ENCODE results near the gene EPG5.
A peak's percentile ranks its signal among the peaks of the same experiment; 100 is the strongest.
"Not testable (repeated sequence)": the region's sequence is repeated elsewhere in the genome, so short reads cannot be mapped to it uniquely, and the experiment has no call there.

Gene EPG5

GRCh38 chr18:45976566-45976965 is 9.4 kb upstream of the EPG5 start:
- ATAC-seq (no peak), DNase-seq (no peak)

- DNase-seq (peak; percentile 64), ATAC-seq (peak; percentile 56)
Observed at GRCh38 chr18:45974088-45974536, 7.0 kb upstream of the EPG5 start.

DNA sequence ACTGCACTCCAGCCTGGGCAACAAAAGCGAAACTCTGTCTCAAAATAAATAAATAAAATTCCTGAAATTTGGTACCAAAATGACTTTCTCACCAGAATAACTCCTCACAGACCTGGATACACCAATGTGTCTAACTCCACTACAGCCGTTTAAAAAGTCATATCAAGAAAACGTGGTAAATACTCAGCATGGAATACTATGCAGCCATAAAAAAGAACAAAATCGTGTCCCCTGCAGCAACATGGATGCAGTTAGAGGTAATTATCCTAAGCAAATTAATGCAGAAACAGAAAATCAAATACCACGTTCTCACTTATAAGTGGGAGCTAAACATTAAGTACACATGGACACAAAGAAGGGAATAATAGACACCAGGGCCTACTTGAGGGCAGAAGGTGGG is 2.2 kb downstream of the EPG5 start:
- DNase-seq, ATAC-seq: not testable (repeated sequence)

- ATAC-seq (peak; percentile 12), DNase-seq (no peak)
Observed at GRCh38 chr18:45962866-45963265, 4.3 kb downstream of the EPG5 start.

- DNase-seq (no peak), ATAC-seq (peak; percentile 41)
Observed at GRCh38 chr18:45962461-45962860, 4.7 kb downstream of the EPG5 start.

GRCh38 chr18:45959484-45959883 is 7.6 kb downstream of the EPG5 start:
- ATAC-seq, DNase-seq: not testable (repeated sequence)

DNA sequence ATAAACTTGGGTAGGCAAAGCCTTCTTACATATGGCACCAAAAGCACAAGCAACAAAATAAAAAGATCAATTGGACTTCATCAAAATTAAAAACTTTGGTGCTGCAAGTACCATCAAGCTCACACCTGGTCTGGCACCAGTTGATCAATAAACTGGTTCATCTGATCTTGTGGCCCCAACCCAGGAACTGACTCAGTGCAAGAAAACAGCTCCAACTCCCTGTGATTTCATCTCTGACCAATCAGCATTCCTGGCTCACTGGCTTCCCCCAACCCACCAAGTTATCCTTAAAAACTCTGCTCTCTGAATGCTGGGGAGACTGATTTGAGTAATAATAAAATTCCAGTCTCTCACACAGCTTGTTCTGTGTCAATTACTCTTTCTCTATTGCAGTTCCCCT is 8.4 kb downstream of the EPG5 start:
- DNase-seq (no peak), ATAC-seq (no peak)

DNA sequence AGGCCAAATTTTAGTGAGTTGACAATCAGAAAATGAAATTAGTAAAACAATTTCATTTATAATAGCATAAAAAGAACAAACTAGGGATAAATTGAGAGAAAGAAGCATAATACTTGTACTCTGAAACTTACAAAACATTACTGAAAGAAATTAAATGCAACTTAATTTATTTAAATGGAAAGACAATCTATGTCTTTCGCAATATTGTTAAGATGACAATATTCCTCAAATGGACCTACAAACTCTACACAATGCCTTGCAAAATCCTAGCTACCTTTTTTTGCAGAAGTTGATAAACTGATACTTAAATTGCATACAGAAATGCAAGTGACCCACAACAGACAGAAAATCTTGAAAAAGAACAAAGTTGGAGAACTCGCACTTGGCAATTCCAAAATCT is 9.1 kb downstream of the EPG5 start:
- ATAC-seq = no peak

GRCh38 chr18:45957100-45957499 is 10.0 kb downstream of the EPG5 start:
- DNase-seq (no peak), ATAC-seq (no peak)

More for the DNA sequence above, 9.1 kb downstream of the EPG5 start:
- no peak for DNase-seq

DNA sequence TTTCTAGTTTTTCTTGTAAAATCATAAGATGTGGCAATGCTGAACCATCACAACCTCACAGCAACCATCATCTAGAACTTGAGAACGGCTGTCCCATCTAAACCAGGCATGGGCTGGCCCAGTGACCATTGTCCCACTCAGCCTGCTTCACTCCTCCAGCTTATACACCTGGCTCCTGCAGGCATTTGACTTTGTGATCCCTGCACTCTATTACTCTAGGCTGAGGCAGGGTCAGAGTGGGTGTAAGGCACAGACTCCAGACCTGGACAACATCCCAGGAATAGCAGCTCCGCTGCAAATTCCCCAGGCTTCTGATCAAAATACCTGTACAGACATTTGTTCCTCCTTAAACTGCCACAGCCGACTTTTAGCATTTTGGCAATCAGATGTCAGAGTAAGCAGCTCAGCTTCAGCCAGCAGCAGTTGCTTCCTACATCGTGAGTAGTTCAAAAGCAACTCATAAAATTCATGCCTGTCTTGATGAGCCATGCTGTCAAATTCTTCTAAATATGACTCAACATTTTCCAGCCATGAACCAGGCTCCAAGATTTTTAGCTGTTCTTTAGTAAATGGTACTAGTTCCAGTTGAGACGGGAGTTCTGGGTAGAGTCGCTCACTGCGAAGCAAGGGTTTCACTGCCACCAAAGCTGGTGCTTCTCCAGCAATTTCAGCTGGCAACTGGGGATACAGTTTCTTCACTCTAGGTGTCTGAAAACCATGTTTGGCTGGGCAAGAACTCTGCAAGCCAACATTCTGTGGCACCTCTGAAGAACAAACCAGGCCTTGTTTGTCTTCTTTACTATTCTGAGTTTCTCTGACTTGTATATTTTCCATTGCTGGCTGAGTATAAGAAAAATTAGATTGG is 12.8 kb downstream of the EPG5 start:
- ATAC-seq = no peak

GRCh38 chr18:45951016-45951714 is 16.0 kb downstream of the EPG5 start:
- no peak for DNase-seq
- ATAC-seq = no peak

More for the DNA sequence above, 12.8 kb downstream of the EPG5 start:
- DNase-seq = no peak

- no peak for DNase-seq
- ATAC-seq = no peak
Observed at GRCh38 chr18:45945669-45946068, 21.5 kb downstream of the EPG5 start.

DNA sequence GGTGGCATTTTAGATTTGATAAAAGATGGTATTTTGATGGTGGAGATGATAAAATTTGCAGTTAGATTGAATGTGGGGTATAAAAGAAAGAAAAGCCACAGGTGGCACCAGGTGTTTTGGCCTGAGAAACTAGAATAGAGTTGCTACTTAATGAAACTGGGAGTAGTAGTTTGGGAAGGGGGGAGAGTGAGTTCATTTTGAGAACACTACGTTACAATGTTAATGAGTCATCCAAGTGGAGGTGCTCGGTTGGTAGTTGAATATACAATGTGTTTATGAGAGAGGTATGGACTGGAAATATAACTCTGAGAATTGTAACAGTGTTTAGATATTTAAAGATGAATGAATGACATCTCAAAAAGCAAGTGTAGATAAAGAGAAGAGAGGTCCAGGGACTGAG is 26.4 kb downstream of the EPG5 start:
- ATAC-seq (no peak), DNase-seq (no peak)

DNA sequence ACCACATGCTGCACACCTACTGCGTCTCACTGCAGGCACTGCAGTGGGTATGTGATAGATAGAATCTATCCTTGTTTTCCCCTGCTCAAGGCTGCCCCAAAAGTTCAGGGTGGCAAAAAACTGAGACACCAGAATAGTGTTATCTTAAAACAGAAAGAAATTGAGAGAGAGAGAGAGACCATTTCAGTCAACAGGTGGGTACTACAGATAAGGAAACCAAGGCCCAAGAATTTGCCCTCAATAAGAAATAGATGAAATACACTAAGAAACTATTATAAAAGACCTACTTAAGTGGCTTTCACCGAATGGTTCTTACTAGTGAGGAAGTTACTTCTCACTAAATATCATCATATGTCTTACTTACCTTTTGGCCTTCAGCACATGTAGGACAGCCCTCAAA is 27.9 kb downstream of the EPG5 start:
- DNase-seq (no peak), ATAC-seq (no peak)

DNA sequence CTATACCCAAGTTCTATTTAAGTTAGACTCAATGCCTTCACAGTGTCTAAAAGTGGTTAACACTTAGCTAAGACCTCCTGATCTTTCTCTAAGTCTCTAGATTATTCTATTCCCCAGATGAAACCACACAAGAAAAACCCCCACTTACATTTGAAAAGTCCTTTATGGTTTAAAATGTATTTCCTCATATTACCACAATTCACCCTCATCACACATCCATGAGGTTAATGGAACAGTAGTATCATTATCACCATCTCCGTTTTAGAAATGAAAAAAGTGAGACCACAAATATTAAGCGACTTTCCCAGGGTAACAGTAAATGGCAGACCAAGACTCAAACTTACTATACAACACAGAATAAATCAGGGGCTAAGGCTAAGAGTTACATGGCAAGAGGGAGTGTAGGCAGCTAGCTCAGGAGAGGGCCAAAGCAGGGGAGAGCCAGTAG is 28.6 kb downstream of the EPG5 start:
- ATAC-seq (peak; percentile 81), DNase-seq (no peak)

GRCh38 chr18:45935591-45936335 is 31.4 kb downstream of the EPG5 start:
- ATAC-seq = peak; percentile 68

GRCh38 chr18:45932708-45933107 is 34.4 kb downstream of the EPG5 start:
- no peak for ATAC-seq
- no peak for DNase-seq

More at GRCh38 chr18:45935591-45936335, 31.4 kb downstream of the EPG5 start:
- DNase-seq = no peak

GRCh38 chr18:45930963-45931362 is 36.2 kb downstream of the EPG5 start:
- no peak for ATAC-seq

DNA sequence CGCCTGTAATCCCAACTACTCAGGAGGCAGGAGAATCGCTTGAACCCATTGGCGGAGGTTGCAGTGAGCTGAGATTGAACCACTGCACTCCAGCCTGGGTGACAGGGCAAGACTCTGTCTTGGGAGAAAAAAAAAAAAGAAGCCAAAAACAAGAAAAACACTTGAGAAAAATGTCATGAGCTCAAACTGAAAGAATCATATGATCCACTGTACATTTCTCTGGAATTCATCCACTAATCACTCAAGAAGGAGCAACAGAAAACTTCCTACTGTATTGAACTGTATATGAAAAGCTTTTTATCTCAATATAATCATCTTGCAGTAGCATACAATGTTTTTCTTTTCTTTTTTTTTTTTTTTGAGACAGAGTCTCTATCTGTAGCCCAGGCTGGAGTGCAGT is 40.4 kb downstream of the EPG5 start:
- ATAC-seq (no peak), DNase-seq (no peak)

More at GRCh38 chr18:45930963-45931362, 36.2 kb downstream of the EPG5 start:
- DNase-seq = no peak

DNA sequence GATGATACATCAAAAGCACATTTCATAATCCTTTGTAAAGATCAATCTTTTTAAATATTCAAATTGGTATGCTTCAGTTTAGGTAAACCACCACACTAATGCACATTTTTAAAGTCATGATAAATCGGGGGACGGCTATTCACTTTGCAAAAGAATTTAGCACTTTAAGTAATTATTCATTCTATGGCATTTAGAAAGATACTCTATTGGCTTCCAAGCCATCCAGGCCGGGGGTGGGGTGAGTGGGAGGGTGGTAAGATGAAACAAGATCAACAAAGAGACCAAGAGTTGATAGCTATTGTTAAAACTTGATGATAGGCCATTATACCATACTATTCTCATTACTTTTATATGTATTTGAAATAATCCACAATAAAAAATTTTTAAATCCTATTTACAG is 41.0 kb downstream of the EPG5 start:
- no peak for DNase-seq
- ATAC-seq = no peak

DNA sequence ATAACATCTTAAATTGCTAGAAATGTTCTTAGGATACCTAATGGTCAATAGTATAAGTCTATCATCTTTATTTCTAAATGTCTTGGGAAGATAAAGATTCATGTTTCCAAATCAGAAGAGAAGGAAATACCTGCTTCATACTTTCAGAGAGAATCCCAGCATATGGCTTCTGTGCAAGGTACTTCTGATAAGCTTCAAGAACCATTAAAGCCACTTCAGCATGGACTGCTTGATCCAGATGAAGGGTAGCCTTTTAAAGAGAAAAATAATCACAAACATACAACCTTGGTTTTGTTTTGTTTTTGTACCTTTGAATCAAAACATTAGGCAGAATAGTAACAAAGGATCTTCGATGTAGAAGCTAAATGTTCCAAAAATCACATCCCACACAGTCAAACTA is 44.0 kb downstream of the EPG5 start:
- no peak for ATAC-seq
- DNase-seq = no peak

- ATAC-seq (no peak), DNase-seq (no peak)
Observed at GRCh38 chr18:45920367-45920766, 46.8 kb downstream of the EPG5 start.
